ENCODE results near the gene JAZF1. TPM values are rescaled to one million over a fixed set of nuclear protein-coding genes. Genes with fewer than 3 reads are reported as not detected.
A peak's percentile ranks its signal among the peaks of the same experiment; 100 is the strongest.

The JAZF1 gene
- total and polyA plus RNA-seq, 2 of the 4 experiments (the other 2 are of a cell fraction): 8.4 to 10.5 TPM

- CTCF ChIA-PET: interaction anchor here (1.2 kb wide), 1 partner anchor 9 kb away, joined by 4 read pairs; no protein-coding TSS in a partner anchor
- no peak overlapping the region for H3K56ac ChIP-seq (ENCODE audit: extremely low read depth, insufficient read depth, low read length)
- H3K27ac ChIP-seq (ENCODE audit: insufficient read depth, low read length): no peak overlapping the region
- H3K27me3 ChIP-seq (ENCODE audit: control insufficient read depth, insufficient read depth, low read length): no peaks in the 10 kb centered on the region
- no peak overlapping the region for H4K8ac ChIP-seq (ENCODE audit: low read depth in 2 of 2, low read length in 2 of 2)
- no peak overlapping the region for H2AK9ac ChIP-seq (replicated peaks; ENCODE audit: low read depth, low read length, poor library complexity)
- no peak overlapping the region for H2BK120ac ChIP-seq (ENCODE audit: low read depth, low read length)
- no peak overlapping the region for H3K4ac ChIP-seq (ENCODE audit: low read depth, low read length)
- no peak overlapping the region; the same call in 1 of the 2 replicates for H3K14ac ChIP-seq (replicated peaks; ENCODE audit: low read depth, low read length)
- no peaks in the 10 kb centered on the region for H4K20me1 ChIP-seq (ENCODE audit: insufficient read depth, low read length)
- no peak overlapping the region for H2BK20ac ChIP-seq (ENCODE audit: low read depth, low read length)
- H3K4me2 ChIP-seq (ENCODE audit: low read depth, low read length): no peak overlapping the region
- no peak overlapping the region for H2BK15ac ChIP-seq (ENCODE audit: low read depth, low read length)
- H3K9ac ChIP-seq (ENCODE audit: low read depth, low read length): no peak overlapping the region
- no peak overlapping the region for H3K4me3 ChIP-seq (ENCODE audit: insufficient read depth, low read depth, low read length)
- POLR2A ChIA-PET (ENCODE audit: unreplicated experiment): no interaction called here
- H4K91ac ChIP-seq (ENCODE audit: insufficient read depth, low read depth, low read length): no peak overlapping the region
- ATAC-seq (ENCODE audit: low read depth) (peak; percentile 73), DNase-seq (peak; percentile 82)
- TF ChIP-seq RAD21 (IDR thresholded peaks at IDR 0.05; ENCODE audit: low read length): no peak
- TF ChIP-seq ELK1 (IDR thresholded peaks at IDR 0.05; ENCODE audit: borderline replicate concordance, low read depth, low read length): no peak
- TF ChIP-seq FOS (IDR thresholded peaks at IDR 0.05; ENCODE audit: low read depth, low read length): no peak
- TF ChIP-seq RFX5 (IDR thresholded peaks at IDR 0.05; ENCODE audit: low read depth, low read length): no peak
- TF ChIP-seq RCOR1 (IDR thresholded peaks at IDR 0.05; ENCODE audit: insufficient replicate concordance, low read length): no peak
- TF ChIP-seq MAFK (IDR thresholded peaks at IDR 0.05; ENCODE audit: low read depth, low read length): no peak
- TF ChIP-seq POLR2A (IDR thresholded peaks at IDR 0.05; ENCODE audit: low read depth, low read length): no peak
- peak; percentile 35; the same call in 1 of the 2 replicates for TF ChIP-seq USF2 (IDR thresholded peaks at IDR 0.05; ENCODE audit: low read depth, low read length)
- no peaks in the 10 kb centered on the region for H3K36me3 ChIP-seq (ENCODE audit: control insufficient read depth, insufficient read depth, low read length)
- H3K4me1 ChIP-seq (ENCODE audit: control insufficient read depth, insufficient read depth, low read length): peaks cover 14% of the 10 kb centered on the region
- BruUV-seq (replicated peaks): no TSS peak
- H2BK5ac ChIP-seq (ENCODE audit: low read depth, low read length, poor library complexity, severe bottlenecking): peak overlapping the region; percentile 13
- H3K18ac ChIP-seq (ENCODE audit: low read depth, low read length): no peak overlapping the region
- H3K79me1 ChIP-seq (ENCODE audit: low read depth in 1 of 2, low read length in 2 of 2): peaks cover 12 to 46% of the 10 kb centered on the region in 2 experiments; a peak in 3 of 4 replicates
- in situ Hi-C loops (cut with MboI; ENCODE audit: low sequenced_read_pairs) (no loop called here), dilution Hi-C loops (cut with HindIII; ENCODE audit: low sequenced_read_pairs, unreplicated experiment) (no loop called here), intact Hi-C loops (cut with micrococcal nuclease) (no loop called here)
- peaks cover 15% of the 10 kb centered on the region for H3K9me1 ChIP-seq (ENCODE audit: insufficient read depth, low read length)
- WGBS, 2 experiments (ENCODE audit: extremely low coverage in 2 of 2, insufficient read length in 1 of 2): no CpG with 5 or more reads among the region's 3 CpGs
- H3K9me3 ChIP-seq (ENCODE audit: control insufficient read depth, insufficient read depth, low read length): no peaks in the 10 kb centered on the region
- H3K23ac ChIP-seq (ENCODE audit: low read depth, low read length): no peak overlapping the region
- no peak overlapping the region for H4K5ac ChIP-seq (ENCODE audit: low read depth, low read length)
- H2AK5ac ChIP-seq (ENCODE audit: low read depth, low read length): no peak overlapping the region
- H2AFZ ChIP-seq (replicated peaks; ENCODE audit: low read length, poor library complexity): no peak overlapping the region
Observed at GRCh38 chr7:28052933-28053332, 127.7 kb downstream of the JAZF1 start.

Data from IMR-90 (cell line).